ENCODE measurements around the gene TK2. TPM values are rescaled to one million over a fixed set of nuclear protein-coding genes. Genes with fewer than 3 reads are reported as not detected.

TK2 gene
- polyA plus RNA-seq, 2 of the 4 experiments (the other 2 are of a cell fraction): 13.9 to 29.5 TPM

- peak; percentile 86 for TF ChIP-seq JUNB (IDR thresholded peaks at IDR 0.05)
- TF ChIP-seq KDM1A (IDR thresholded peaks at IDR 0.05; ENCODE audit: low read depth): no peak
- TF ChIP-seq TP53 (CRISPR knock-in tag; IDR thresholded peaks at IDR 0.05): no peak
- no peak for TF ChIP-seq RARB (CRISPR knock-in tag; IDR thresholded peaks at IDR 0.05)
- TF ChIP-seq ZSCAN20 (CRISPR knock-in tag; IDR thresholded peaks at IDR 0.05): peak; percentile 72; the same call in 1 of the 2 replicates
- no peak for TF ChIP-seq RNF2 (IDR thresholded peaks at IDR 0.05; ENCODE audit: borderline replicate concordance, low read depth)
- TF ChIP-seq E2F6 (IDR thresholded peaks at IDR 0.05; ENCODE audit: borderline replicate concordance, low read depth): peak; percentile 44; the same call in 1 of the 2 replicates
- TF ChIP-seq, protein P1, sequence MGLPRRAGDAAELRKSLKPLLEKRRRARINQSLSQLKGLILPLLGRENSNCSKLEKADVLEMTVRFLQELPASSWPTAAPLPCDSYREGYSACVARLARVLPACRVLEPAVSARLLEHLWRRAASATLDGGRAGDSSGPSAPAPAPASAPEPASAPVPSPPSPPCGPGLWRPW (IDR thresholded peaks at IDR 0.05): no peak
- TF ChIP-seq, protein P2, sequence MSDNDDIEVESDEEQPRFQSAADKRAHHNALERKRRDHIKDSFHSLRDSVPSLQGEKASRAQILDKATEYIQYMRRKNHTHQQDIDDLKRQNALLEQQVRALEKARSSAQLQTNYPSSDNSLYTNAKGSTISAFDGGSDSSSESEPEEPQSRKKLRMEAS (IDR thresholded peaks at IDR 0.05): peak; percentile 97
- no peak for TF ChIP-seq NPAS2 (CRISPR knock-in tag; IDR thresholded peaks at IDR 0.05; ENCODE audit: borderline replicate concordance)
- TF ChIP-seq NFE2L2 (conservative IDR thresholded peaks at IDR 0.05; ENCODE audit: low read length): no peak
- TF ChIP-seq SREBF2 (IDR thresholded peaks at IDR 0.05): no peak
Measured at GRCh38 chr16:66516808-66517585, 32.9 kb downstream of the TK2 start (continued).

- Histone ChIP-seq H3K4me3 (peak overlapping the region; percentile 18; the same call in 1 of the 3 replicates), H3K9me3 (no peaks in the 10 kb centered on the region), H3K27ac (peak overlapping the region; percentile 92 to 95), H3K4me2 (peak overlapping the region; percentile 75), H3K4me1 (peaks cover 58% of the 10 kb centered on the region)
- DNase-seq (ENCODE audit: low read depth in 1 of 2, low spot score in 1 of 2) (no peak), ATAC-seq (peak in 1 of 2 experiments; percentile 52; a peak in 3 of 6 replicates), FAIRE-seq (no peak)
- CTCF ChIA-PET: interaction anchor here (0.7 to 2.4 kb wide), 19 partner anchors 14 to 352 kb away, joined by 3 to 41 read pairs (median 4); no protein-coding TSS in a partner anchor
- TF ChIP-seq EHF (CRISPR knock-in tag; IDR thresholded peaks at IDR 0.05) (peak; percentile 62; the same call in 1 of the 2 replicates), HOXB13 (CRISPR knock-in tag; IDR thresholded peaks at IDR 0.05; ENCODE audit: low read depth) (peak; percentile 51; the same call in 1 of the 2 replicates), ATOH8 (CRISPR knock-in tag; IDR thresholded peaks at IDR 0.05; ENCODE audit: low read depth) (no peak), CEBPB (IDR thresholded peaks at IDR 0.05) (no peak)
- 10% methylated on average over 8 of the region's 8 CpGs for WGBS (ENCODE audit: missing lambda C conversion rate)
- POLR2A ChIA-PET: no interaction called here
Measured at GRCh38 chr16:66516509-66516807, 33.5 kb downstream of the TK2 start.

DNA sequence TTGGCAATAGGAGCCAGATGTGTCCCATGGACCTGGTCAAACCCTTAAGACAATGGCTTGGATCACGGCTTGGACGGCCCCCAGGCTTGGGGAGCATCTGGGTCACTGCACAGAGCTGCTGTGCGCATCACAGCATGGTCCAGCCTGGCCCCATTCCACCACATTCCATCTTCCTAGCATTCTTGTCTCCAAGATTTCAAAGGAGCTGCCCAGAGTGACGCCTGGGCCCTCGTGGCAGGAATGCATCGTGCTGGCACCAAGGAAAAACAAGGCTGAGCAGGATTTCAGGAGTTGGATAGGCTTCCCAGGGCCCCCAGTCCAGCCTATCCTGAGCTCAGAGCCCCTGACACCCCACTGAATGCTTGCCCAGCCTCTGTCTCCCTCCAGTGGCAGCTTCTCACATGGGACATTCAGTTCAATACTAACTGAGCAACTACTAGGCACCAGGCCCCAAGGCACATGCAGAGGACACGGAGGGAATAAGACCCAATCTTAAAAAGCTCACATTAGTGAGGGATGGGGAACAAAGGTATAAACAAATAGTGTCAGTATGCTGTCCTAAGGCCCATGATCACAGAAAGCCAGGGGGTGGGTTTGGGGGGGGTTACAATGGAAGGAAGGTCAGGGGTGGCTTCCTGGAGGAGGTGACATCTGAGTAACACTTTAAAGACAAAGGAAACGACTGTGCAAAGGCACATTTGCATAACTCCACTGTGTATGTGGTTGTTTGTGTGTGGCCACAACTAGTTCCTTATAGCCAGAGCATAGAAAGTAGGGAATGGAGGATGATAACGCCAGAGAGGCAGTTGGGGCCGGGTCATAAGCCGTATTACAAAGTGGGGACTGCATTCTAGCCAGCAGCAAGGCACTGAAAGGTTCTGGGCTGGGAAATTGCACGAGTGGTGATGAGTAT lies 34.1 kb downstream of the TK2 start:
- peak overlapping the region; percentile 75 for H3K4me2 ChIP-seq
- H3K9me3 ChIP-seq: no peaks in the 10 kb centered on the region
- H3K27ac ChIP-seq: peak overlapping the region; percentile 92 to 95
- POLR2A ChIA-PET: interaction anchor here (1.0 kb wide), 1 partner anchor 37 kb away, joined by 3 read pairs; the partner anchor contains the start of gene CKLF
- CTCF ChIA-PET: interaction anchor here (0.6 to 2.4 kb wide), 29 partner anchors 8 to 352 kb away, joined by 3 to 41 read pairs (median 3); no protein-coding TSS in a partner anchor
- H3K4me1 ChIP-seq: peaks cover 64% of the 10 kb centered on the region
- FAIRE-seq: no peak
- WGBS (ENCODE audit: missing lambda C conversion rate): 37% methylated on average over 12 of the region's 12 CpGs
- ATAC-seq: peak; percentile 30 to 58
- H3K4me3 ChIP-seq: peak overlapping the region; percentile 18; the same call in 1 of the 3 replicates
- DNase-seq (ENCODE audit: low read depth in 1 of 2, low spot score in 1 of 2): peak; percentile 44 to 81
- TF ChIP-seq, protein P3, sequence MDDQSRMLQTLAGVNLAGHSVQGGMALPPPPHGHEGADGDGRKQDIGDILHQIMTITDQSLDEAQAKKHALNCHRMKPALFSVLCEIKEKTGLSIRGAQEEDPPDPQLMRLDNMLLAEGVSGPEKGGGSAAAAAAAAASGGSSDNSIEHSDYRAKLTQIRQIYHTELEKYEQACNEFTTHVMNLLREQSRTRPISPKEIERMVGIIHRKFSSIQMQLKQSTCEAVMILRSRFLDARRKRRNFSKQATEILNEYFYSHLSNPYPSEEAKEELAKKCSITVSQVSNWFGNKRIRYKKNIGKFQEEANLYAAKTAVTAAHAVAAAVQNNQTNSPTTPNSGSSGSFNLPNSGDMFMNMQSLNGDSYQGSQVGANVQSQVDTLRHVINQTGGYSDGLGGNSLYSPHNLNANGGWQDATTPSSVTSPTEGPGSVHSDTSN (IDR thresholded peaks at IDR 0.05): no peak
- TF ChIP-seq JUN (IDR thresholded peaks at IDR 0.05): no peak
- TF ChIP-seq TFCP2L1 (CRISPR knock-in tag; IDR thresholded peaks at IDR 0.05): no peak
- TF ChIP-seq CHD4 (IDR thresholded peaks at IDR 0.05; ENCODE audit: borderline replicate concordance): no peak
- no peak for TF ChIP-seq PHF8 (IDR thresholded peaks at IDR 0.05; ENCODE audit: borderline replicate concordance, low read depth)
- no peak for TF ChIP-seq SREBF2 (IDR thresholded peaks at IDR 0.05)
- TF ChIP-seq NR3C1 (IDR thresholded peaks at IDR 0.05): no peak
- TF ChIP-seq BHLHE40 (IDR thresholded peaks at IDR 0.05; ENCODE audit: low read depth, low read length): no peak
- no peak for TF ChIP-seq ZSCAN20 (CRISPR knock-in tag; IDR thresholded peaks at IDR 0.05)
- TF ChIP-seq, protein P4, sequence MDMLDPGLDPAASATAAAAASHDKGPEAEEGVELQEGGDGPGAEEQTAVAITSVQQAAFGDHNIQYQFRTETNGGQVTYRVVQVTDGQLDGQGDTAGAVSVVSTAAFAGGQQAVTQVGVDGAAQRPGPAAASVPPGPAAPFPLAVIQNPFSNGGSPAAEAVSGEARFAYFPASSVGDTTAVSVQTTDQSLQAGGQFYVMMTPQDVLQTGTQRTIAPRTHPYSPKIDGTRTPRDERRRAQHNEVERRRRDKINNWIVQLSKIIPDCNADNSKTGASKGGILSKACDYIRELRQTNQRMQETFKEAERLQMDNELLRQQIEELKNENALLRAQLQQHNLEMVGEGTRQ (IDR thresholded peaks at IDR 0.05): no peak
- no peak for TF ChIP-seq RARB (CRISPR knock-in tag; IDR thresholded peaks at IDR 0.05)
- TF ChIP-seq ZFP36 (IDR thresholded peaks at IDR 0.05; ENCODE audit: borderline replicate concordance, partially characterized antibody): peak; percentile 90
- TF ChIP-seq POLR2A (IDR thresholded peaks at IDR 0.05; ENCODE audit: low read length): no peak
- no peak for TF ChIP-seq EHF (CRISPR knock-in tag; IDR thresholded peaks at IDR 0.05)
- peak; percentile 74; the same call in 1 of the 2 replicates for TF ChIP-seq E2F6 (IDR thresholded peaks at IDR 0.05; ENCODE audit: borderline replicate concordance, low read depth)
- peak; percentile 82 for TF ChIP-seq HOXB13 (CRISPR knock-in tag; IDR thresholded peaks at IDR 0.05; ENCODE audit: low read depth)
- TF ChIP-seq HDAC2 (IDR thresholded peaks at IDR 0.05): no peak
- no peak for TF ChIP-seq CBX8 (IDR thresholded peaks at IDR 0.05)
